ENCODE data around the gene KPTN.

- TF ChIP-seq CTCF (conservative IDR thresholded peaks at IDR 0.05 in 1 of 2, IDR thresholded peaks at IDR 0.05 in 1 of 2; ENCODE audit: low read depth in 1 of 2, low read length in 2 of 2) (no peak), EZH2 (IDR thresholded peaks at IDR 0.05; ENCODE audit: low read length, missing control alignments) (no peak)
Measured at GRCh38 chr19:47497050-47497766, 13.2 kb upstream of the KPTN start.

Data from fibroblast of lung (primary cell).